Anterior cingulate cortex (tissue), 58 donors: ENCODE results near the gene ABCA10.
"Not testable (repeated sequence)": the region's sequence is repeated elsewhere in the genome, so short reads cannot be mapped to it uniquely, and the experiment has no call there.

Experiments
- DNase-seq, 58 donors: peaks; one replicate each; lab custom pipeline; 2025; lab: John Stamatoyannopoulos, UW

ABCA10 gene

GRCh38 chr17:69175262-69175624, 53.4 kb downstream of the ABCA10 start:
- DNase-seq, result no peak

GRCh38 chr17:69173118-69173517, 55.5 kb downstream of the ABCA10 start:
- no peak for DNase-seq

GRCh38 chr17:69170377-69170776, 58.2 kb downstream of the ABCA10 start:
- DNase-seq, result no peak

- not testable (repeated sequence) for DNase-seq
Observed at GRCh38 chr17:69168642-69169041, 60.0 kb downstream of the ABCA10 start.

- DNase-seq, result no peak
Observed at GRCh38 chr17:69166957-69167356, 61.7 kb downstream of the ABCA10 start.

- no peak for DNase-seq
Observed at GRCh38 chr17:69164206-69164605, 64.4 kb downstream of the ABCA10 start.

GRCh38 chr17:69159418-69159817, 69.2 kb downstream of the ABCA10 start:
- DNase-seq, result no peak

- no peak for DNase-seq
Observed at GRCh38 chr17:69154267-69154666, 74.4 kb downstream of the ABCA10 start.

GRCh38 chr17:69150333-69150732, 78.3 kb downstream of the ABCA10 start:
- DNase-seq, result no peak

- DNase-seq, result no peak
Observed at GRCh38 chr17:69147460-69147859, 81.2 kb downstream of the ABCA10 start.

- no peak for DNase-seq
Observed at GRCh38 chr17:69144331-69145255, 84.0 kb downstream of the ABCA10 start.

GRCh38 chr17:69143683-69144231, 84.9 kb downstream of the ABCA10 start:
- DNase-seq, result no peak

- no peak for DNase-seq
Observed at GRCh38 chr17:69143151-69143550, 85.5 kb downstream of the ABCA10 start.

GRCh38 chr17:69142175-69142802, 86.3 kb downstream of the ABCA10 start:
- DNase-seq, result no peak

GRCh38 chr17:69141431-69142174, 87.0 kb downstream of the ABCA10 start, which contains the start of gene ABCA6:
TSS of gene ABCA6 (minus strand) at chr17:69141895. CDS start at chr17:69140703, 1,192 bp downstream.
- DNase-seq, result no peak

GRCh38 chr17:69134112-69134511, 94.5 kb downstream of the ABCA10 start:
- no peak for DNase-seq

GRCh38 chr17:69130627-69131296, 97.9 kb downstream of the ABCA10 start:
- DNase-seq, result no peak

- no peak for DNase-seq
Observed at GRCh38 chr17:69123626-69124025, 105.0 kb downstream of the ABCA10 start.

GRCh38 chr17:69122065-69122464, 106.6 kb downstream of the ABCA10 start:
- no peak for DNase-seq
